Peyer's patch (tissue), 4 donors: ENCODE results near the gene DMD. TPM values are rescaled to one million over a fixed set of nuclear protein-coding genes. Genes with fewer than 3 reads are reported as not detected.
A peak's percentile ranks its signal among the peaks of the same experiment; 100 is the strongest.

Experiments used
- DNase-seq, 3 donors: peaks; one replicate each; pipeline ENCODE4 v3.0.0-alpha.2; 2017 to 2019
- H3K27ac ChIP-seq, 4 donors: fragments of 200-600 bp; sonication (generic); one replicate each; pipeline ENCODE4 v1.5.1; 2016 to 2019
- H3K27me3 ChIP-seq, 2 donors: fragments of 200-600 bp; sonication (generic); one replicate each; pipeline ENCODE4 v1.5.1; 2019
- H3K36me3 ChIP-seq, 3 donors: fragments of 200-600 bp; sonication (generic); one replicate each; pipeline ENCODE4 v1.5.1; 2016 to 2019
- H3K4me1 ChIP-seq, 4 donors: fragments of 200-600 bp; sonication (generic); one replicate each; pipeline ENCODE4 v1.5.1; 2016 to 2019
- H3K4me3 ChIP-seq, 4 donors: fragments of 200-600 bp; sonication (generic); 1 replicate in 3 of 4; 2 replicates in 1 of 4; pipeline ENCODE4 v1.5.1; 2016 to 2019; ENCODE audit warnings: mild to moderate bottlenecking in 1 of 4
- H3K9me3 ChIP-seq, 4 donors: fragments of 200-600 bp; sonication (generic); one replicate each; pipeline ENCODE4 v1.5.1; 2016 to 2019; ENCODE audit warnings: mild to moderate bottlenecking in 1 of 4
- POLR2A ChIP-seq, 2 donors: fragments of 450-650 bp; IDR thresholded peaks; one replicate each; pipeline ENCODE4 v1.5.1; 2017; ENCODE audit warnings: antibody characterized with exemption in 2 of 2, mild to moderate bottlenecking in 2 of 2, moderate library complexity in 2 of 2
- total RNA-seq, 4 donors: library from RNA; depleted of rRNA; stranded (reverse); fragments of >200 nt; gene quantifications; one replicate each; pipeline ENCODE4 v1.1.0, GENCODE V29; 2016
- TF ChIP-seq, protein P1 (sequence below), 6 experiments: fragments of 450-650 bp in 4 of 6; fragments of 200-600 bp in 2 of 6; sonication (generic) in 1 of 6; IDR thresholded peaks; one replicate each; pipeline ENCODE4 v1.5.1; 2017 to 2019; ENCODE audit warnings: antibody characterized with exemption in 6 of 6, mild to moderate bottlenecking in 3 of 6, moderate library complexity in 1 of 6

The DMD gene
- total RNA-seq, 4 donors from 2014 or later = 15.8 to 109 (median 19.1) TPM

DNA sequence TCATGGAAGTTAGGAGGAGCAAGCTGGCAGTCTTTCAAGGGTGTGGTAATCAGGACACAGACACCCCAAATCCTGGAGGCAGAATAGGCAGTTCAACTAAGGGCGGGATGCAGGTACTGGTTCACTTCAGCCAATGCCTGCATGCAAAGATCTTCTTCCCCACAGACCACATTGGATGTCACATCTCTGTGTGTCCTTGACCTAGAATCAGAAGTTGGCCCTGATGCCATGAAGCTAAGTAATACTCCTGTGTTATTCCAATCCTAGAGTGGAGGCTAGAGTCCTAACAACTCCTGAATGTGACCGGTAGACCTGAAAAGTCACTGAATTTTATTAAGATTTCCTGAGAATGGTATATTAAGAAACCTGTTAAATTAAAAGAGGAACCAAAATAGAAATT is 165.5 kb downstream of the DMD start:
- TF ChIP-seq, protein P1, sequence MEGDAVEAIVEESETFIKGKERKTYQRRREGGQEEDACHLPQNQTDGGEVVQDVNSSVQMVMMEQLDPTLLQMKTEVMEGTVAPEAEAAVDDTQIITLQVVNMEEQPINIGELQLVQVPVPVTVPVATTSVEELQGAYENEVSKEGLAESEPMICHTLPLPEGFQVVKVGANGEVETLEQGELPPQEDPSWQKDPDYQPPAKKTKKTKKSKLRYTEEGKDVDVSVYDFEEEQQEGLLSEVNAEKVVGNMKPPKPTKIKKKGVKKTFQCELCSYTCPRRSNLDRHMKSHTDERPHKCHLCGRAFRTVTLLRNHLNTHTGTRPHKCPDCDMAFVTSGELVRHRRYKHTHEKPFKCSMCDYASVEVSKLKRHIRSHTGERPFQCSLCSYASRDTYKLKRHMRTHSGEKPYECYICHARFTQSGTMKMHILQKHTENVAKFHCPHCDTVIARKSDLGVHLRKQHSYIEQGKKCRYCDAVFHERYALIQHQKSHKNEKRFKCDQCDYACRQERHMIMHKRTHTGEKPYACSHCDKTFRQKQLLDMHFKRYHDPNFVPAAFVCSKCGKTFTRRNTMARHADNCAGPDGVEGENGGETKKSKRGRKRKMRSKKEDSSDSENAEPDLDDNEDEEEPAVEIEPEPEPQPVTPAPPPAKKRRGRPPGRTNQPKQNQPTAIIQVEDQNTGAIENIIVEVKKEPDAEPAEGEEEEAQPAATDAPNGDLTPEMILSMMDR (IDR thresholded peaks at IDR 0.05) = no peak
- TF ChIP-seq POLR2A (IDR thresholded peaks at IDR 0.05) = no peak
- Histone ChIP-seq H3K4me1 (no peaks in the 10 kb centered on the region), H3K27me3 (no peaks in the 10 kb centered on the region), H3K4me3 (no peak overlapping the region), H3K27ac (no peak overlapping the region), H3K36me3 (no peaks in the 10 kb centered on the region), H3K9me3 (no peaks in the 10 kb centered on the region)
- DNase-seq = no peak

DNA sequence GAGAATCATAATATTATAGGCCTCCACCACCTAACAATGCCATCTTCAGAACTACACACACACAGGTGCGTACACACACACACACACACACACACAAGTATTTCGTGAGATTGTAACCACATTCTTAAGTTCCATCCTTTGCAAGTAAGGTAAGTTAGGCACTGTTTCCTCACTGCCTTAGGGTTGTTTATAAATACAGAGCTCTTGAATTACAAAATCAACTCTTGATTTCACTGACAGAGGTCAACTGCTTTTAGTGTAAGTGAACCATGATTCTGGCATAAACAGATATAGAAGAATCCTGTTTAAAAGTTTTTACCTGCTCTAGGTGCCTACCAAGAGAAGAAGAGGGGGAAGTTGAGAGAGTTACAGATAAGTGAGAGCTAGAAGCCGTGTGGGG is 166.1 kb downstream of the DMD start:
- Histone ChIP-seq H3K4me1 (no peaks in the 10 kb centered on the region), H3K27me3 (no peaks in the 10 kb centered on the region), H3K27ac (no peak overlapping the region), H3K4me3 (no peak overlapping the region), H3K9me3 (no peaks in the 10 kb centered on the region), H3K36me3 (no peaks in the 10 kb centered on the region)
- TF ChIP-seq, protein P1 (IDR thresholded peaks at IDR 0.05) = no peak
- DNase-seq = no peak

DNA sequence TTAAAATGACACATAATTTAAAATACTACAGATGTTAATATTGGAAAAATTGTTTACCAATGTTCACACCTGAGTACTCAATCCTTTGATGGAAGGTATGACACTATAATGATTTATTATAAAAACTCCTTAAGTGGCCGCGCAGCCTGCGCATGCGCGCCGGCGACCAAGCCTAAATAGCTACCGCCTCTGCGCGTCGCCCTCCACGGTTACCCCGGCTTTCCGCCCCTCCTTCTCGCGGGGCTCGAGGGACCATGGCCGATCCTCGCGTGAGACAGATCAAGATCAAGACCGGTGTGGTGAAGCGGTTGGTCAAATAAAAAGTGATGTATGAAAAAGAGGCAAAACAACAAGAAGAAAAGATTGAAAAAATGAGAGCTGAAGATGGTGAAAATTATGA is 170.2 kb downstream of the DMD start:
- H3K36me3 ChIP-seq = no peaks in the 10 kb centered on the region
- TF ChIP-seq, protein P1 (IDR thresholded peaks at IDR 0.05) = no peak
- TF ChIP-seq POLR2A (IDR thresholded peaks at IDR 0.05) = no peak
- no peaks in the 10 kb centered on the region for H3K27me3 ChIP-seq
- no peaks in the 10 kb centered on the region for H3K4me1 ChIP-seq
- H3K27ac ChIP-seq = no peak overlapping the region
- H3K4me3 ChIP-seq = no peak overlapping the region
- no peaks in the 10 kb centered on the region for H3K9me3 ChIP-seq
- no peak for DNase-seq

DNA sequence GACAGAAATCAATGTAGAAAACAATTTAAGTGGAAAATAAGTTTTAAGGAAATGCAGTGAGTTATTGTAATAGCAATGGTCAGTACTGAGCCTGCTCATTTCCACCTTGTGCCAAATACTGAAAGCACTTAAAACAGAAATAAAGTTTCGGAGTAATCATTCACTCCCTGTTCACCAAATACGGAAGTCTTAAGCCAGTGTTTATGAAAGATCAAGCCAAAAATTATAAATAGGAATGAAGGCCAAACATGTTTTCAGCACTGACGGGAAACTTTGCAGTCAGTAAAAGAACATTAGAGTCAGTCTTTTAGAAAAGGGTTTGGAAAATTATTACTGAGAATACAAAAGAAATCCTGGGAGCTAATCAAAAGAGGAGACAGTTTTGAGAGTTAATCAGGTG is 178.6 kb downstream of the DMD start:
- no peaks in the 10 kb centered on the region for H3K36me3 ChIP-seq
- H3K27me3 ChIP-seq = no peaks in the 10 kb centered on the region
- no peak for DNase-seq
- no peaks in the 10 kb centered on the region for H3K9me3 ChIP-seq
- no peaks in the 10 kb centered on the region for H3K4me1 ChIP-seq
- no peak overlapping the region for H3K4me3 ChIP-seq
- TF ChIP-seq, protein P1 (IDR thresholded peaks at IDR 0.05) = no peak
- no peak for TF ChIP-seq POLR2A (IDR thresholded peaks at IDR 0.05)
- H3K27ac ChIP-seq = peak overlapping the region in 1 of 4 donors; percentile 58

DNA sequence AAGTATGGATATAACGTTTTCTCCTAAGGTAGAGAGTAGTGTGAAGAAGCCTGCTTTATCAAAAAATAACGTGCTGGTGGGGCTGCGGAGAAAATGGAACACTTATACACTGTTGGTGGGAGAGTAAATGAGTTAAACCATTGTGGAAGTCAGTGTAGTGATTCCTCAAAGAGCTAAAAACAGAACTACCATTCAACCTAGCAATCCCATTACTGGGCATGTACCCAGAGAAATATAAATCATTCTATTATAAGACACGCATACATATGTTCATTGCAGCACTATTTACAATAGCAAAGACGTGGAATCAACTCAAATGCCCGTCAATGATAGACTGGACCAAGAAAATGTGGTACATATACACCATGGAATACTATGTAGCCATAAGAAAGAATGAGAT is 196.4 kb downstream of the DMD start:
- TF ChIP-seq, protein P1 (IDR thresholded peaks at IDR 0.05) = no peak
- no peak for TF ChIP-seq POLR2A (IDR thresholded peaks at IDR 0.05)
- Histone ChIP-seq H3K4me3 (no peak overlapping the region), H3K36me3 (no peaks in the 10 kb centered on the region), H3K9me3 (no peaks in the 10 kb centered on the region), H3K4me1 (no peaks in the 10 kb centered on the region), H3K27ac (no peak overlapping the region), H3K27me3 (no peaks in the 10 kb centered on the region)
- no peak for DNase-seq

DNA sequence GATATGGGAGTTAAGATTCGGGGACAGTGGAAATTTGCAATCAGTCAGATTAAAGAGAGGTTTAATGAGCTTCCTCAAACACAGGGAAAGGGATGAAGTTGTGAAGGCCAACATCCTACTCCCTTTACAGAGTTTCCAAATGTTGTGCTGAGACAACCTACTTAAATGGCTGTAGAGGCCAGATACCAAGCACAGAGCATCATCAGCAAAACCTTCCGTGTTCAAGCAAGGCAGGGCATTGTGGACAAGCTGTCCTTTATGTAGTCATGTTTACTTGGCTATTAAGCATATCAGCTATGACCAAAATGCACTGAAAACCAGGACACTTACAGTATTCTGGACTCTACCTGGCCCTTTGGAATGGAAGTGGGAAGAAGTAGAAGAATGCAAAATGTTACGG is 197.3 kb downstream of the DMD start:
- Histone ChIP-seq H3K27ac (no peak overlapping the region), H3K36me3 (no peaks in the 10 kb centered on the region), H3K27me3 (no peaks in the 10 kb centered on the region), H3K9me3 (no peaks in the 10 kb centered on the region), H3K4me3 (no peak overlapping the region), H3K4me1 (no peaks in the 10 kb centered on the region)
- DNase-seq = no peak
- TF ChIP-seq, protein P1 (IDR thresholded peaks at IDR 0.05) = no peak
- no peak for TF ChIP-seq POLR2A (IDR thresholded peaks at IDR 0.05)
